ENCODE data around the gene RAD51B.

DNA sequence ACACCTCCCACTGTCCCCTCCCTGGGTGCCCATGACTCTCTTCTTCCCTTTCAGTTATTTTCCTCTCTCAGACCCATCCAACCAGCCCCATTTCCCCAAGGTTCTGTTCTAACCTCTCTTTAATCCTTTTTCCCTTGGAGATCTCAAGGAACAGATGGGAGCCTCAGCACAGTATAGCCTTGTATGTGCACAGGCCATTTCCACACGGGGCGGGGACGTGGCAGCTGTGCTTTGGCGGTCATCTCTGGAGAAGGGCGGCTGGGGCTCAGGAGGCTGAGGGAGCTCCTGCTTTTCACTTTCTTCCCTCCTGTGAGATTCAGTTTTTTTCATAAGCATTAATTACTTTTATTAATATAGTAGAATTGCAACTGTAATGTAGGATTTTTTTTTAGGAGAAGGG lies 761.1 kb downstream of the RAD51B start:
- no peak for TF ChIP-seq POLR2A (IDR thresholded peaks at IDR 0.05; ENCODE audit: low read depth, low read length)
- TF ChIP-seq POLR2AphosphoS5 (IDR thresholded peaks at IDR 0.05; ENCODE audit: low read depth, low read length), result no peak
- no peak for TF ChIP-seq TAF1 (IDR thresholded peaks at IDR 0.05; ENCODE audit: borderline replicate concordance, low read depth, low read length)

Measured in GM12892 (cell line).